ENCODE data around the gene ATXN10.

The ATXN10 gene

GRCh38 chr22:45836418-45837169, 165.0 kb downstream of the ATXN10 start:
- H3K9ac ChIP-seq (ENCODE audit: low read length): no peak overlapping the region
- no peak overlapping the region for H3K27ac ChIP-seq (ENCODE audit: low read length)
- no peaks in the 10 kb centered on the region for H3K27me3 ChIP-seq (ENCODE audit: low read depth, low read length)
- no peaks in the 10 kb centered on the region for H3K79me2 ChIP-seq (ENCODE audit: low read length)
- H3K36me3 ChIP-seq (replicated peaks; ENCODE audit: low read depth, low read length): peaks cover 3% of the 10 kb centered on the region
- H4K20me1 ChIP-seq (ENCODE audit: insufficient read depth, low read length): no peaks in the 10 kb centered on the region
- H3K9me3 ChIP-seq (ENCODE audit: insufficient read depth, low read length): no peaks in the 10 kb centered on the region
- no peaks in the 10 kb centered on the region for H3K4me1 ChIP-seq (ENCODE audit: low read length)
- no peak overlapping the region for H2AFZ ChIP-seq (ENCODE audit: low read depth, low read length)
- H3K4me2 ChIP-seq (ENCODE audit: low read length): no peak overlapping the region
- H3K4me3 ChIP-seq (ENCODE audit: low read length): no peak overlapping the region
- TF ChIP-seq EZH2phosphoT487 (IDR thresholded peaks at IDR 0.05; ENCODE audit: low read depth) (no peak), CTCF (IDR thresholded peaks at IDR 0.05; ENCODE audit: low read depth, low read length) (no peak)

GRCh38 chr22:45837508-45837907, 165.9 kb downstream of the ATXN10 start:
- Histone ChIP-seq H3K36me3 (replicated peaks; ENCODE audit: low read depth, low read length) (peaks cover 3% of the 10 kb centered on the region), H3K4me3 (ENCODE audit: low read length) (no peak overlapping the region), H3K27ac (ENCODE audit: low read length) (no peak overlapping the region), H3K9me3 (ENCODE audit: insufficient read depth, low read length) (no peaks in the 10 kb centered on the region), H3K79me2 (ENCODE audit: low read length) (no peaks in the 10 kb centered on the region), H2AFZ (ENCODE audit: low read depth, low read length) (no peak overlapping the region), H3K4me2 (ENCODE audit: low read length) (no peak overlapping the region), H3K9ac (ENCODE audit: low read length) (no peak overlapping the region), H3K27me3 (ENCODE audit: low read depth, low read length) (no peaks in the 10 kb centered on the region), H3K4me1 (ENCODE audit: low read length) (no peaks in the 10 kb centered on the region), H4K20me1 (ENCODE audit: insufficient read depth, low read length) (0 out of 2 replicates have a peak, but pooled peaks cover 8% of the 10 kb centered on the region)
- TF ChIP-seq CTCF (IDR thresholded peaks at IDR 0.05; ENCODE audit: low read depth, low read length) (no peak), EZH2phosphoT487 (IDR thresholded peaks at IDR 0.05; ENCODE audit: low read depth) (no peak)

GRCh38 chr22:45838305-45838887, 166.8 kb downstream of the ATXN10 start:
- no peak overlapping the region for H3K27ac ChIP-seq (ENCODE audit: low read length)
- TF ChIP-seq CTCF (IDR thresholded peaks at IDR 0.05; ENCODE audit: low read depth, low read length) (no peak), EZH2phosphoT487 (IDR thresholded peaks at IDR 0.05; ENCODE audit: low read depth) (no peak)

GRCh38 chr22:45840483-45840882, 168.8 kb downstream of the ATXN10 start:
- peaks cover 6% of the 10 kb centered on the region for H3K36me3 ChIP-seq (replicated peaks; ENCODE audit: low read depth, low read length)
- H3K4me2 ChIP-seq (ENCODE audit: low read length): no peak overlapping the region

More at GRCh38 chr22:45838305-45838887, 166.8 kb downstream of the ATXN10 start:
- Histone ChIP-seq H3K79me2 (ENCODE audit: low read length) (no peaks in the 10 kb centered on the region), H3K9ac (ENCODE audit: low read length) (no peak overlapping the region), H2AFZ (ENCODE audit: low read depth, low read length) (no peak overlapping the region), H4K20me1 (ENCODE audit: insufficient read depth, low read length) (0 out of 2 replicates have a peak, but pooled peaks cover 9% of the 10 kb centered on the region), H3K4me3 (ENCODE audit: low read length) (no peak overlapping the region), H3K9me3 (ENCODE audit: insufficient read depth, low read length) (no peaks in the 10 kb centered on the region), H3K4me1 (ENCODE audit: low read length) (no peaks in the 10 kb centered on the region), H3K36me3 (replicated peaks; ENCODE audit: low read depth, low read length) (peaks cover 3% of the 10 kb centered on the region), H3K4me2 (ENCODE audit: low read length) (no peak overlapping the region), H3K27me3 (ENCODE audit: low read depth, low read length) (no peaks in the 10 kb centered on the region)

More at GRCh38 chr22:45840483-45840882, 168.8 kb downstream of the ATXN10 start:
- H2AFZ ChIP-seq (ENCODE audit: low read depth, low read length): no peak overlapping the region
- no peak overlapping the region for H3K27ac ChIP-seq (ENCODE audit: low read length)
- H3K9ac ChIP-seq (ENCODE audit: low read length): no peak overlapping the region
- H3K79me2 ChIP-seq (ENCODE audit: low read length): no peaks in the 10 kb centered on the region
- no peaks in the 10 kb centered on the region for H3K27me3 ChIP-seq (ENCODE audit: low read depth, low read length)
- TF ChIP-seq CTCF (IDR thresholded peaks at IDR 0.05; ENCODE audit: low read depth, low read length) (no peak), EZH2phosphoT487 (IDR thresholded peaks at IDR 0.05; ENCODE audit: low read depth) (no peak)
- no peaks in the 10 kb centered on the region for H3K9me3 ChIP-seq (ENCODE audit: insufficient read depth, low read length)
- H3K4me1 ChIP-seq (ENCODE audit: low read length): no peaks in the 10 kb centered on the region
- H3K4me3 ChIP-seq (ENCODE audit: low read length): no peak overlapping the region
- 0 out of 2 replicates have a peak, but pooled peaks cover 9% of the 10 kb centered on the region for H4K20me1 ChIP-seq (ENCODE audit: insufficient read depth, low read length)

Data from OCI-LY3 (cell line).